T-helper 22 cell (primary cell): ENCODE results near the gene HECW1.
"Not testable (repeated sequence)": the region's sequence is repeated elsewhere in the genome, so short reads cannot be mapped to it uniquely, and the experiment has no call there.

Experiments
- DNase-seq: peaks from one replicate; pipeline ENCODE4 v3.0.0-alpha.2; 2020; ENCODE audit warnings: low read depth

HECW1 gene

GRCh38 chr7:43309706-43310022 lies 197.2 kb downstream of the HECW1 start:
- no peak for DNase-seq

GRCh38 chr7:43311052-43311451 lies 198.6 kb downstream of the HECW1 start:
- no peak for DNase-seq

GRCh38 chr7:43311694-43312093 lies 199.2 kb downstream of the HECW1 start:
- DNase-seq = no peak

GRCh38 chr7:43313628-43314378 lies 201.4 kb downstream of the HECW1 start:
- DNase-seq = no peak

GRCh38 chr7:43314379-43315158 lies 202.1 kb downstream of the HECW1 start:
- DNase-seq = no peak

GRCh38 chr7:43317075-43317474 lies 204.6 kb downstream of the HECW1 start:
- DNase-seq = no peak

GRCh38 chr7:43318188-43318770 lies 205.8 kb downstream of the HECW1 start:
- no peak for DNase-seq

- no peak for DNase-seq
Observed at GRCh38 chr7:43325595-43325994, 213.1 kb downstream of the HECW1 start.

- no peak for DNase-seq
Observed at GRCh38 chr7:43328336-43328735, 215.9 kb downstream of the HECW1 start.

GRCh38 chr7:43328785-43329380 lies 216.4 kb downstream of the HECW1 start:
- DNase-seq = no peak

GRCh38 chr7:43332193-43332796 lies 219.8 kb downstream of the HECW1 start:
- no peak for DNase-seq

- DNase-seq = no peak
Observed at GRCh38 chr7:43337191-43337590, 224.7 kb downstream of the HECW1 start.

GRCh38 chr7:43337811-43338210 lies 225.4 kb downstream of the HECW1 start:
- no peak for DNase-seq

- no peak for DNase-seq
Observed at GRCh38 chr7:43341132-43341531, 228.7 kb downstream of the HECW1 start.

- DNase-seq = not testable (repeated sequence)
Observed at GRCh38 chr7:43343417-43343816, 231.0 kb downstream of the HECW1 start.

- DNase-seq = not testable (repeated sequence)
Observed at GRCh38 chr7:43345696-43346095, 233.2 kb downstream of the HECW1 start.

GRCh38 chr7:43351683-43352082 lies 239.2 kb downstream of the HECW1 start:
- DNase-seq = no peak

- DNase-seq = no peak
Observed at GRCh38 chr7:43353902-43354301, 241.5 kb downstream of the HECW1 start.

GRCh38 chr7:43362652-43363034 lies 250.2 kb downstream of the HECW1 start:
- DNase-seq = no peak

- DNase-seq = no peak
Observed at GRCh38 chr7:43363035-43363791, 250.8 kb downstream of the HECW1 start.

- DNase-seq = no peak
Observed at GRCh38 chr7:43364391-43364790, 251.9 kb downstream of the HECW1 start.
